HG02610 (cell line): ENCODE results near the gene CST9L.

Experiments used
- ATAC-seq: cut with Tn5 transposase; IDR thresholded peaks from one replicate; pipeline ENCODE4 v1.9.1; 2021; ENCODE audit warnings: mild to moderate bottlenecking, moderate library complexity; ENCODE audit not compliant: unreplicated experiment

CST9L gene

DNA sequence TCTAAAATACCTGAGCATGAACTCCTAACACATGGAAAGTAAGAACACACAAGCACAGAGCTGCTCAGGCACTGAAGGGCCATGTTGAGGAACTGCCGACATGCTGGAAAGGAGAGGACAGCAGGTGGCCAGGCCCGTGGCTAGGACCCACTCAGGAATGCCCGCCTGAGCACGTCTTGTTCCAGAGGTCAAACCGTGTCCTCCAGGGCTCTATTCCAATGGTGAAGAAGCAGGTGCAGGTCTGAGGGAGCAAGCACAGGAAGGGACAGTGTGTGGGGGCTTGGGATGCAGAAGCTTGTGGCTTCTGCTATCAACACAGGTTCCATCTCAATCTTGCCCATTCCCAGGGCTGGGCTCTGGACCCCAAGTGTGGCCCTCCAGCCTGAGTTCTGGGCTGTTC is 20.7 kb downstream of the CST9L start:
- no peak for ATAC-seq

DNA sequence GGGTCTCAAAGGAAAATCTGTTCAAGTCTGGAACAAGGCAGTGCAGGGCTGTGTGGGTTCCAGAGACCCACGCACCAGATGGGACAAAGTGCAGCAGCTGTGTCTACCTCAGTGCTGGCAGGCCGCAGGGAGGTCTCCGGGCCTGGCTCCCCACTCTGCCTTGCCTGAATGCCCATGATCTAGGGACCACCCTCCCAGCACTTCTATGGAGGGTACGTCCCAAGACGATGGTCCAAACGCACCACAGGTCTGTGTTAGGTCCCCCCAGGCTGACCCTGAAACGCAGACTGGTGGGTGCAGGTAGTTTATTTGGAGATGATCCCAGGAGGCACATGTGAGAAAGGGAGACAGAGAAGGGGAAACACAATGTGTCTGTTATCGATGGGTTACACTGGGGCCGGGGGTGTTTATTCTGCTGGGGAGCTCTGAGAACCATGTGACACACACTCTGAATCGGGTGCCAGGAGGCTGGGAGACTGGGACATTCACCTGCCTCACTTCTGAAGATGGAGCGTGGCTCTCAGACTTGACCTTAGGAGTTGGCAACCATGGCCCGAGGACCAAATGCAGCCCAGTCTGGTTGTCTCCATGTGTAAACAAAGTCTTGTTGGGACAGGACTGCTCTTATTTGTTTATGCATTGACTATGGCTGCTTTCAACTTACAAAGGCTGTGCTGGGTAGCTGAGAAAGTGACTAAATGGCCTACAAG is 21.7 kb downstream of the CST9L start:
- ATAC-seq = no peak

DNA sequence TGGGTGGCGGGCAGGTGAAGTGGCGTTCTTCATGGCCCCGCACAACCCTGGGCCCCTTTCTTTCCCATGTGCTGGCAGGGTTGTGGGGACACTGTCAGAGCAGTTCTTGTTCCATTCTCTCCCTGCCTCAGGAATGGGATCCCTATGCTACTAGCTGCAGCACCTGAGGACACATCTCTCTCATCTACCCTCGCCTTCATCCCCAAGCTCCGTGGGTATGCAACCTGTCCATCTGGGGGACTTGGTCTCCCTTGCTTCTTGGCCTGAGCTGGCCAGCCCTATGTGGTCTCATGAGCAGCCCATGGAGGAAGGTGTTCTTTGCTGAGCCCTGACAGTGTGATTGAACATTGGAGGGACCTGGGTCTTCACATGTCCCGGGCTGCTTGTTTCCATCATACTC is 24.2 kb downstream of the CST9L start:
- no peak for ATAC-seq

DNA sequence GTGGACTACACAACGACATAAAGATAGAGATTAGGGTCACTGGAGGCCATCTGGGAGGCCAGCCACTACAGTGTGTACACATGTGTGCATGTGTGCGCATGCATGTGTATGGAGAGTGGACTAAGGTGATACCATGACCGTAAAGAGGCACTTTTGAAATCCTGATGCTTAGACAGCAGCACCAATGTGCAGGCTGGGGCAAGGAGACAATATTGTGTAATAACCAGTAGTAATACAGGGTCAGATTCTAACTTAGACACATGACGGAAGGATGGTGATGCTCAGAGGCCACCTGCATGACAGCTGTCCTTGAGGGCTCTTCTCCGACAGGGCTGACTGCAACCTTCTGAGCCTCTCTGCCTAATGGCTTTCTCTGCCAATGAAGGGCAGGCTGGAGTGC is 25.5 kb downstream of the CST9L start:
- no peak for ATAC-seq

DNA sequence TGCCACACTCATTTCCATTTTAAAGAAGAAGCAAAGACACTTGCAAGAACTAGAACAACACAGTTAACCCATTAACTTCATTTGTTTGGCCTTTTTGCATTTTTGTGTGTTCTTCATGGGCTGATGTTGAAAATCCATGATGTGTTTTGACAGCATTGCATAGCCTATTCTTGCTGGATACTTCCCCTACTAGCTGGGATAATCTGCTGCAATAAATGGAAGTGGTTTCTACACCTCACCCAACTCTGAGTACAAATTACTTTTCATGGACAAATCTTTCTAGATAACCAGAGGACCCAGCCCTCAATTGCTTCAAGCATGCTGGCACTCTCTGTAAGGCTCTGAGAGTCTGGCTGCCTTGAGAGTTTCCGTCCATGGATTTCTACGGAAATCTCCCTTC is 26.5 kb downstream of the CST9L start:
- ATAC-seq = no peak

DNA sequence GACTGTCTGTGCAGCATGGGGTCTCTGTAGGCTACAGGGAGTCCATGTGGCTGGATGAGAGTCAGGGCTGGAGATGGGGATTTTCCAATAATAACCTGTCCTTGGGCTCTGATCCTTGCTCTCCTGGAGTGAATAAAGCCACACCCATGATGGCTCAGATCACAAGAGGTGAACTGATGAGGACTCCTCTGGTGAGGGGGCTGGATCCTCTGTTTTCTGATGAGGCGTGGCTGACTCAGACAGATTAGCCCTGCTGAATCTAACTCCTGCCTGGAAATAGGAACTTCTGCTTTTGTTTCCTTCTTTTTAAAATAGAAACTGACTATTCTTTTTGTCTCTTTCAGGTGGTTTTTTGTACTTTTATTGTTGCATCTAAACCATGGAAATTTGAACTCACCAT is 27.0 kb downstream of the CST9L start:
- no peak for ATAC-seq

- no peak for ATAC-seq
Measured at GRCh38 chr20:23540624-23541023, 27.7 kb downstream of the CST9L start.

DNA sequence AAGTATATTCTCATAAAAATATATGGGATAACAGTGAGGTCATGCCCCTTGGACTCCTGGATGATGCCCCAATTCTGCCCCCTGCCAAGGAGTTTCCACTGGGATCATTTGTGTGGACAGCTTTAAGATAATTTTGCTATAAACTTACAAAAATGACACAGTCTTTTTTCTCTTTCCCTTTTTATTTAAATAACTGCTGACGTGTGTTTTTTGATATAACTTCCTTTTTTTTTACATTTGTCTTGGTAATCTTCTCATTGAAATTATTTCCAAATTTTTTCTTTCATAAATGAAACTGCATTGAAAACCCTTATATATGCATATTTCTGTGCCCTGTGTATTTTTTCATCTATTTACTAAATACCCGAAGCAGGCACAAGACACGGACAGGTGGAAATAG is 31.3 kb downstream of the CST9L start:
- ATAC-seq = no peak

DNA sequence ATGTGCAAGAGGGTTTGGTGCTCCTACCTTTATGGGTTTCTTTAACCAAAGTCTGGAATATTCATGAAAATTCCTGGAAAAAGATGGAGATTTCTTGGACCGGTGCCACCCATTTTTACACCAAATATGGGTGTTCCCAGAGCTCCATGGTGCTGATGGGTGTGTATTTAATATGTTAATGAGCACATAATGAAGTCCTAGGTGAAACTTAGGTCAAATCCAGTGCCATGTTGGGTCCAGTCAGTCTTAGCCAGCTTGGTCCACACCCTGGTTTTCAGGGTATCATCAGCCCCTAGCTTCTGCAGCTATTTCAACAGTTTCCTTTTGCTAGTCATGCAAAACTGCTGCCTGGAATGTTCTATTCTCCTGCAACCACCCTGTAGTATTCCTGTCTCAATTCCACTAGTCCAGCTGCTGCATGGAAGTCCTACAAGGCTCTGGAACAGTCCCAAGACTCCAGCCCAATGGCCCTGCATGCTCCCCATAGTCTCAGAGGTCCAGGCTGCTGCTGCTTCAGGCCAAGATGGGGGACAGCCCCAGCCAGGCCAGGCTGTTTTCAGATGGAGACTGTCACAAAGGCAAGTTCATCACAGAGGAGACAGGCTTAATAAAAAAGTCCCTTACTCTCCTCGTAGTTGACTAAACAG is 31.8 kb downstream of the CST9L start:
- no peak for ATAC-seq

DNA sequence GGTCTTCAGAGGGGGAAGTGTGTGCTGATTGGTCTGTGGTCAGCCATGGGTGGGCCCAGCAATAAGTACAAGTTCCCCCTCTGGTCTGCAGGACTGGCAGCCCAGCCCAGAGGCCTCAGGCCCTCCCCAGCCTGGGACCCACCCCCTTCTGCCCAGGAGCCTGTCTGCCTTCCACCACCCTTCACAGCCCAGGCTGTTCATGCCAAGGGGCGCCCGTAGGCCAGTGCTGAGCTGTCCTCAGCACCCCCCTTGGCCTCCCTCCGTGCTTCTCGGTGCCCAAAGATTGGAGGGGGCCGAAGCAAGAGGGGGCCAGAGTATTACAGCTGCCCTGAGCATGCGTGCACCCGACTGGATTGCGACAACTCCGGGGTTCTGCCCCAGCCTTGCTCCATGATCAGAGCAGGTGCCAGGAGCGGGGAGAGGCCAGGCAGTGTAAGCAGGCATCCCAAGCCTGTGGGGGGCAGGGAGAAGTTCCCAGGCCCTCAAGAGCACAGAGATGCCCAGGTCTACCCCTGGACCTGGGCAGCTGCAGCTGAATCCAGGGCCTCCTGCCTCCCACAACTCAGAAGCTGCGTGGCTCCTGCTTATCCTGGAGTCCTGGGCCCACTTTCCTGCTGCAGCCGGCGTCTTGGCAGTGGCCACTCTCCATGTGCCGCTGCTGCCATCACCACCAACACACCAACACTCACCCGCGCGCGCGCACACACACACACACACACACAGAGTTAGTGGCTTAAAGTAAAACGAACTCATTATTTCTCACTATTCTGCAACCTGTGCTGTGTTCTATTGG is 33.3 kb downstream of the CST9L start:
- ATAC-seq = no peak

DNA sequence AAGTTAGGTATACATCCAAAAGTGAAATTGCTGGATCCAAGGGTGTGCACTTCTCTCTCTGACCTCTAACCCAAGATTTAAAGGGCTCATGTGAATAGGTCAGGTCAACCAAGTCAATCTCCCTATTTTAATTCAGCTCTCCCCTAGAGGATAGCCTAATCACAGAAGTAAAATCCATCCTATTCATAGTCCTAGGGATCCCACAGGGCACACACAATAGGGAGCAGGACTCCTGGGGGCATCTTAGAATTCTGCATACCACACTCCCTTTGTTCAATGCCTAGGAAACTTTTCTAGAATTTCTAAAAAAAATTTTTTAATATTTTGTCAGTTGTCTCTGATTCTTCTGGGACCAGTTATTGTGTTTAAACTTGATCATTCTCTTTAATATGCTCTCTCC is 35.1 kb downstream of the CST9L start:
- ATAC-seq = no peak

GRCh38 chr20:23532533-23532932 is 35.8 kb downstream of the CST9L start:
- no peak for ATAC-seq

- no peak for ATAC-seq
Measured at GRCh38 chr20:23530937-23531567, 37.2 kb downstream of the CST9L start.

DNA sequence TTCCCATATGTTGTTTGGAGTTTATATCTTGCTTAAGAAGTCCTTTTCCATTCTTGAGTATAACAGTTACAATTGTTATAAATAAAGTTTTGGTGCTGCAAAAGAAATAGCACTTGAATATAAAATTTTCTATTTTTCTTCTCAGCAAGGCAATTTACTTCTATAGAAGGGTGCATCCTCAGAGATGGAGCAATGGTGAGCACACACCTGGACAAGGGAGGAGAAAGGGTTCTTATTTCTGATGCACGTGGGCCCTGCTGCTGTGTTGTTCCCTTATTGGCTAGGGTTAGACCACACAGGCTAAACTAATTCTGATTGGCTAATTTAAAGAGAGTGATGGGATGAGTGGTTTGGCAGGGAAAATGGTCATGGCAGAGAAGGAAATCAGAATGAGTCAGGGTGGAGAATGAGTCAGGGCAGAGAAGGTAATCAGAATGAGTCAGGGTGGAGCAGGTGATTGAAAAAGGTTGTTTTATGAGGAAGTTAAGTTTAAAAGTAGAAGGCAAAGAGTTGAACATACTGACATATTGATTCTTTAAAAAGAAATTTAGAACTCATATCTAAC is 39.3 kb downstream of the CST9L start:
- ATAC-seq = no peak

- no peak for ATAC-seq
Measured at GRCh38 chr20:23526850-23527249, 41.4 kb downstream of the CST9L start.

- ATAC-seq = no peak
Measured at GRCh38 chr20:23524146-23524545, 44.1 kb downstream of the CST9L start.

- ATAC-seq = no peak
Measured at GRCh38 chr20:23520185-23520584, 48.1 kb downstream of the CST9L start.

DNA sequence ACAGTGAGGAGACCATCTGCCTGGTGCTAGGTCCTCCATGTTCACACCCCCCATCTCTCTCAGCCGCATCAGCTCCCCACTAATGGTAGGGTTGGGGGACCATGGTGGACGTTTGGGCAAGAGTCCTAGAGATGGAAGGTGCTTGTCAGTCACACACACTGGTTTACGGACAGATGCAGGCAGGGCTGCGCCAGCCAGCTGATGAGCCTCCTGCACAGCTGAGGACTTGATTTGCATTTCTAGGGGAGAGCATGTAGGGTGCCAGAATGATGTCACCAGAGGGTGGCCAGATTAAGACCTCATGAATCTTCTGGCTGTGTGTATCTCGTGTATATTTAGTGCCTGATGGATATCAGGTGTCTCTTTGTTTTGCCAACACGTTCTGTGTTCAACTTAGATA is 48.7 kb downstream of the CST9L start:
- ATAC-seq = no peak

- no peak for ATAC-seq
Measured at GRCh38 chr20:23517719-23518118, 50.6 kb downstream of the CST9L start.

DNA sequence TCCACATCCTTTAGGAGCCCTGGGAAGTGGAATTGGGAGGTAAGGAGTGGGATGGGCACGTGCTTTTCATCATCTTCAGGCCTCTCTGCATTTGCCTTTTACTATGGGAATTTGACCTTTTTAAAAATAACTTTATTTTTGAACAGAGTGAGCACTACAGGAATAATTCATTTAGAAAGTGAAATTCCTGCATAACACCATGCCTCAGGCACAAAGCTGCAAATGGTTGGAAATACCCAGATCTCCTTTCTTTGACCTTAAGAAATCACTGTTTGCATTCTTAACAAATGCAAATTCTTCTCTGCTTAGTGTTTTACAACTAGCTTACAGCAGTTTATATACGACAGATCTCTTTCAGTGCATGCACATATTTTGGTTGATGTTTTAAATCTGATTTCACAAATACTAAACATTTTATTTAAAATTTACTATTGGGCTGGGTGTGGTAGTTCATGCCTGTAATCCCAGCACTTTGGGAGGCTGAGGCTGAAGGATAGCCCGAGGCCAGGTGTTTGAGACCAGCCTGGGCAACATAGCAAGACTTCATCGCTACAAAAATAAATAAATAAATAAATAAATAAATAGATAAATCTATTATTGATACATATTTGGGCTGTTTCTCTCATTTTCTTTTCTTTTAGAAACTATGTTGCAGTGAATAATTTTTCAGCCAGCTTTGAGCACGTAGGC is 52.9 kb downstream of the CST9L start:
- ATAC-seq = no peak

- no peak for ATAC-seq
Measured at GRCh38 chr20:23514848-23515247, 53.4 kb downstream of the CST9L start.
